Liver (tissue), 9 donors: ENCODE data around the gene ABCG8. TPM values are rescaled to one million over a fixed set of nuclear protein-coding genes. Genes with fewer than 3 reads are reported as not detected.

Source experiments
- DNase-seq: peaks from one replicate; pipeline ENCODE4 v3.0.0-alpha.2; 2017; ENCODE audit warnings: low spot score
- H3K27ac ChIP-seq, 2 donors: one replicate each; pipeline ENCODE4 v1.7.0; 2013; ENCODE audit warnings: inconsistent platforms in 2 of 2, low read length in 2 of 2, control low read depth in 1 of 2, low read depth in 1 of 2, mild to moderate bottlenecking in 1 of 2
- H3K27me3 ChIP-seq, 4 donors: one replicate each; pipeline versions ENCODE4 v1.6.1 to v1.7.0; 2013; ENCODE audit warnings: low read length in 3 of 4, inconsistent platforms in 1 of 4, mild to moderate bottlenecking in 1 of 4, moderate library complexity in 1 of 4; ENCODE audit not compliant: control insufficient read depth in 4 of 4, insufficient read depth in 4 of 4
- H3K36me3 ChIP-seq, 4 donors: one replicate each; pipeline versions ENCODE4 v1.6.1 to v1.7.0; 2013; ENCODE audit warnings: low read length in 3 of 4, mild to moderate bottlenecking in 3 of 4, low read depth in 1 of 4, moderate library complexity in 1 of 4; ENCODE audit not compliant: control insufficient read depth in 4 of 4, insufficient read depth in 3 of 4
- H3K4me1 ChIP-seq, 4 donors: one replicate each; pipeline versions ENCODE4 v1.6.1 to v1.7.0; 2013; ENCODE audit warnings: low read length in 3 of 4, mild to moderate bottlenecking in 3 of 4, moderate library complexity in 1 of 4; ENCODE audit not compliant: control insufficient read depth in 4 of 4, insufficient read depth in 4 of 4
- H3K4me3 ChIP-seq, 3 donors: one replicate each; pipeline versions ENCODE4 v1.6.1 to v1.7.0; 2013; ENCODE audit warnings: low read length in 3 of 3, control low read depth in 1 of 3, low read depth in 1 of 3, mild to moderate bottlenecking in 1 of 3
- H3K9ac ChIP-seq, 2 donors: one replicate each; pipeline ENCODE4 v1.7.0; 2013; ENCODE audit warnings: low read length in 2 of 2, mild to moderate bottlenecking in 2 of 2, moderate library complexity in 2 of 2, control low read depth in 1 of 2, low read depth in 1 of 2
- H3K9me3 ChIP-seq, 4 donors: one replicate each; pipeline versions ENCODE4 v1.6.1 to v1.7.0; 2013; ENCODE audit warnings: low read length in 3 of 4; ENCODE audit not compliant: control insufficient read depth in 4 of 4
- CTCF ChIP-seq: fragments of 150-350 bp; IDR thresholded peaks from 2 replicates; pipeline ENCODE4 v1.5.1; 2017; ENCODE audit warnings: improper control_type of control experiment, low read depth, low read length; ENCODE audit not compliant: missing input control
- FOXA2 ChIP-seq: IDR thresholded peaks from 2 replicates; pipeline ENCODE4 v1.6.1; 2016; ENCODE audit warnings: antibody characterized with exemption
- JUND ChIP-seq, 2 donors: IDR thresholded peaks; 2 replicates each; pipeline ENCODE4 v1.6.1; 2016; ENCODE audit warnings: antibody characterized with exemption in 2 of 2
- MAX ChIP-seq: IDR thresholded peaks from 2 replicates; pipeline ENCODE4 v1.6.1; 2016; ENCODE audit warnings: antibody characterized with exemption
- RAD21 ChIP-seq, 2 donors: IDR thresholded peaks; 2 replicates each; pipeline ENCODE4 v1.6.1; 2016; ENCODE audit warnings: antibody characterized with exemption in 2 of 2, mild to moderate bottlenecking in 2 of 2
- RXRA ChIP-seq, 2 donors: IDR thresholded peaks; 2 replicates each; pipeline ENCODE4 v1.6.1; 2017 to 2018; ENCODE audit warnings: antibody characterized with exemption in 2 of 2, mild to moderate bottlenecking in 1 of 2
- SP1 ChIP-seq: IDR thresholded peaks from 2 replicates; pipeline ENCODE4 v1.6.1; 2018; ENCODE audit warnings: antibody characterized with exemption, mild to moderate bottlenecking
- TAF1 ChIP-seq: conservative IDR thresholded peaks from 2 replicates; pipeline ENCODE4 v1.6.1; 2016; ENCODE audit warnings: antibody characterized with exemption, mild to moderate bottlenecking
- WGBS: extraction: QIAGEN DNeasy Blood & Tissue Kit; methylation state at CpG from one replicate; pipeline ENCODE4 v1.1.7; 2013; 5-methylcytosine and 5-hydroxymethylcytosine counted together
- polyA plus RNA-seq, 2 donors: library from polyadenylated mRNA; stranded (reverse) in 1 of 2; unstranded in 1 of 2; fragments of 200-250 nt in 1 of 2; fragments of >200 nt in 1 of 2; fragmentation: Nextera tagmentation in 1 of 2; extraction: Ambion mirVana in 1 of 2; gene quantifications; one replicate each; pipeline versions ENCODE4 v1.2.1 to v1.2.3, GENCODE V29; 2013 to 2015
- total RNA-seq, 2 donors: library from RNA; depleted of rRNA; stranded (reverse); fragments of >200 nt; gene quantifications; one replicate each; pipeline ENCODE4 v1.2.3, GENCODE V29; 2014
- TF ChIP-seq, protein P1 (sequence below): IDR thresholded peaks from 2 replicates; pipeline ENCODE4 v1.6.1; 2016; ENCODE audit warnings: antibody characterized with exemption, mild to moderate bottlenecking
- donor health status: healthy.
- donor health status: healthy.
- donor health status: healthy.
- donor health status: healthy.
- donor health status: healthy.

The ABCG8 gene
- total and polyA plus RNA-seq, 4 donors = 16.8 to 81.2 (median 37.5) TPM

- H3K9ac ChIP-seq = no peak overlapping the region
- peak; percentile 73 for DNase-seq
- TF ChIP-seq RAD21 (IDR thresholded peaks at IDR 0.05) (peak; percentile 85 to 91), SP1 (no peak), CTCF (peak; percentile 86), RXRA (IDR thresholded peaks at IDR 0.05) (peak; percentile 38 to 70), TAF1 (no peak)
- no peaks in the 10 kb centered on the region for H3K9me3 ChIP-seq
- no peak overlapping the region for H3K27ac ChIP-seq
- H3K27me3 ChIP-seq = no peaks in the 10 kb centered on the region
- H3K4me1 ChIP-seq = peaks cover 1 to 35% (median 22%) of the 10 kb centered on the region in 4 donors
- H3K4me3 ChIP-seq = no peak overlapping the region
- peaks cover 4 to 38% (median 33%) of the 10 kb centered on the region in 4 donors for H3K36me3 ChIP-seq
- 49% methylated on average over 16 of the region's 16 CpGs for WGBS
Measured at GRCh38 chr2:43877782-43878464, 39.2 kb downstream of the ABCG8 start.

DNA sequence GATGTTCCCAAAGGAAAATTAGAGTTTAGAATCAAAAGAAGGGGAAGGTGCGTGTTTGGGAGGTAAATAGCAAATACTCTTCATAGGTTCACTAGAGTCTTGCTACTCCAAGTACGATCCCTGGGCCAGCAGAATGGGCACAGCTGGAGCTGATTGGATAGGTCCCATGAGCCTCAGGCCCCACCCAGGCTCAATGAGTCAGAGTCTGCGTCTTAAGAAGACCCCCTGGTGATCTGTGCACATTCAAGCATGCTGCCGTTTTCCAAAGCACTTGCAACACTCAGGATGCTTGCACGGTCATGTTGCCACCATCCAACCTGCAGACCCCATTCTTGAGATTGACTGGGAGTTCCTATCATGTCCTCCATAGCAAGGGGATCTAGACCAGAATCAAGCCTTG is 40.5 kb downstream of the ABCG8 start:
- no peak overlapping the region for H3K4me3 ChIP-seq
- no peak overlapping the region for H3K27ac ChIP-seq
- H3K9me3 ChIP-seq = no peaks in the 10 kb centered on the region
- DNase-seq = no peak
- no peak overlapping the region for H3K9ac ChIP-seq
- H3K36me3 ChIP-seq = peaks cover 4 to 30% (median 27%) of the 10 kb centered on the region in 4 donors
- TF ChIP-seq MAX (no peak), FOXA2 (no peak), SP1 (no peak)
- TF ChIP-seq, protein P1, sequence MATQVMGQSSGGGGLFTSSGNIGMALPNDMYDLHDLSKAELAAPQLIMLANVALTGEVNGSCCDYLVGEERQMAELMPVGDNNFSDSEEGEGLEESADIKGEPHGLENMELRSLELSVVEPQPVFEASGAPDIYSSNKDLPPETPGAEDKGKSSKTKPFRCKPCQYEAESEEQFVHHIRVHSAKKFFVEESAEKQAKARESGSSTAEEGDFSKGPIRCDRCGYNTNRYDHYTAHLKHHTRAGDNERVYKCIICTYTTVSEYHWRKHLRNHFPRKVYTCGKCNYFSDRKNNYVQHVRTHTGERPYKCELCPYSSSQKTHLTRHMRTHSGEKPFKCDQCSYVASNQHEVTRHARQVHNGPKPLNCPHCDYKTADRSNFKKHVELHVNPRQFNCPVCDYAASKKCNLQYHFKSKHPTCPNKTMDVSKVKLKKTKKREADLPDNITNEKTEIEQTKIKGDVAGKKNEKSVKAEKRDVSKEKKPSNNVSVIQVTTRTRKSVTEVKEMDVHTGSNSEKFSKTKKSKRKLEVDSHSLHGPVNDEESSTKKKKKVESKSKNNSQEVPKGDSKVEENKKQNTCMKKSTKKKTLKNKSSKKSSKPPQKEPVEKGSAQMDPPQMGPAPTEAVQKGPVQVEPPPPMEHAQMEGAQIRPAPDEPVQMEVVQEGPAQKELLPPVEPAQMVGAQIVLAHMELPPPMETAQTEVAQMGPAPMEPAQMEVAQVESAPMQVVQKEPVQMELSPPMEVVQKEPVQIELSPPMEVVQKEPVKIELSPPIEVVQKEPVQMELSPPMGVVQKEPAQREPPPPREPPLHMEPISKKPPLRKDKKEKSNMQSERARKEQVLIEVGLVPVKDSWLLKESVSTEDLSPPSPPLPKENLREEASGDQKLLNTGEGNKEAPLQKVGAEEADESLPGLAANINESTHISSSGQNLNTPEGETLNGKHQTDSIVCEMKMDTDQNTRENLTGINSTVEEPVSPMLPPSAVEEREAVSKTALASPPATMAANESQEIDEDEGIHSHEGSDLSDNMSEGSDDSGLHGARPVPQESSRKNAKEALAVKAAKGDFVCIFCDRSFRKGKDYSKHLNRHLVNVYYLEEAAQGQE = no peak
- H3K4me1 ChIP-seq = peaks cover 1 to 40% (median 23%) of the 10 kb centered on the region in 4 donors
- no peaks in the 10 kb centered on the region for H3K27me3 ChIP-seq
- 91% methylated on average over 5 of the region's 5 CpGs for WGBS

DNA sequence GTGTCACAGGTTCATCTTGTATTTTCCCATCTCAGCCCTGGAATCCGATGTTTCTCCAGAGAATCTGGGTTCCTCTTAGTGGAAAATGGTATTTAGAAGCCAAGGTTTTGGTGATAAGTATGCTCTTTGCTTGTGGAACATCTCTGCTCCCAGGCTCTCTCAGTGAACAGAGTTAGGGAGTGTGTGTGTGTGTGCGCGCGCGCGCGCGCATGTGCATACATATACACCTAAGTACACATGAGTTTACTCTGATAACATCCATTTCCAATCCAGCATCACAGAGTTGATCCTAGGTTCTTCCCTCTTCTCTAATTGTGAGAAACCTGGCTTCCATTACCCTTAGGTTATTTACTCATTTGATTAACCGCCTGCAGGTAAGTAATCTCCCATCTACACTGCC is 41.7 kb downstream of the ABCG8 start:
- DNase-seq = no peak
- Histone ChIP-seq H3K9ac (no peak overlapping the region), H3K4me1 (peaks cover 1 to 48% (median 30%) of the 10 kb centered on the region in 4 donors), H3K27me3 (no peaks in the 10 kb centered on the region), H3K36me3 (peaks cover 4 to 22% (median 18%) of the 10 kb centered on the region in 4 donors), H3K4me3 (no peak overlapping the region), H3K9me3 (no peaks in the 10 kb centered on the region), H3K27ac (peak overlapping the region in 1 of 2 donors; percentile 1)
- TF ChIP-seq MAX (no peak), RXRA (IDR thresholded peaks at IDR 0.05) (no peak), JUND (IDR thresholded peaks at IDR 0.05) (no peak)
- TF ChIP-seq, protein P1 = no peak
- WGBS = 93% methylated on average over 9 of the region's 9 CpGs
